HG03060 (cell line): ENCODE results near the gene PEX14.

Experiments used
- ATAC-seq: cut with Tn5 transposase; IDR thresholded peaks from one replicate; pipeline ENCODE4 v1.9.1; 2021; ENCODE audit warnings: low read depth, moderate number of reproducible peaks; ENCODE audit not compliant: unreplicated experiment

Gene PEX14

GRCh38 chr1:10640843-10641553, 166.2 kb downstream of the PEX14 start:
- no peak for ATAC-seq

GRCh38 chr1:10641976-10642375, 167.2 kb downstream of the PEX14 start:
- no peak for ATAC-seq

GRCh38 chr1:10642403-10643080, 167.8 kb downstream of the PEX14 start:
- no peak for ATAC-seq

- no peak for ATAC-seq
These were observed 169.0 kb downstream of the PEX14 start for GRCh38 chr1:10643607-10644306.

GRCh38 chr1:10644307-10645128, 169.8 kb downstream of the PEX14 start:
- ATAC-seq, result no peak

- ATAC-seq, result no peak
These were observed 171.7 kb downstream of the PEX14 start for GRCh38 chr1:10646347-10646861.

GRCh38 chr1:10647414-10648170, 172.8 kb downstream of the PEX14 start:
- ATAC-seq, result no peak

- ATAC-seq, result no peak
These were observed 174.2 kb downstream of the PEX14 start for GRCh38 chr1:10648689-10649516.

GRCh38 chr1:10649517-10650201, 174.9 kb downstream of the PEX14 start:
- ATAC-seq, result no peak

- ATAC-seq, result no peak
These were observed 176.0 kb downstream of the PEX14 start for GRCh38 chr1:10650556-10651388.

- no peak for ATAC-seq
These were observed 176.6 kb downstream of the PEX14 start for GRCh38 chr1:10651389-10651766.

GRCh38 chr1:10651793-10652192, 177.0 kb downstream of the PEX14 start:
- ATAC-seq, result no peak

GRCh38 chr1:10652626-10653025, 177.9 kb downstream of the PEX14 start:
- ATAC-seq, result no peak

- ATAC-seq, result no peak
These were observed 178.8 kb downstream of the PEX14 start for GRCh38 chr1:10653370-10654125.

GRCh38 chr1:10655002-10655401, 180.3 kb downstream of the PEX14 start:
- no peak for ATAC-seq

- no peak for ATAC-seq
These were observed 181.7 kb downstream of the PEX14 start for GRCh38 chr1:10656431-10656830.
